K562 (cell line): Measurements from ENCODE around the gene LZTR1. TPM values are rescaled to one million over a fixed set of nuclear protein-coding genes. Genes with fewer than 3 reads are reported as not detected.
A peak's percentile ranks its signal among the peaks of the same experiment; 100 is the strongest.

Experiments
- BMI1 ChIP-seq: fragments of 150-350 bp; IDR thresholded peaks from 2 replicates; pipeline ENCODE4 v1.6.1; 2014; ENCODE audit warnings: low read length
- CTCF ChIP-seq, 3 experiments: IDR thresholded peaks in 2 of 3; conservative IDR thresholded peaks in 1 of 3; 2 replicates each; pipeline ENCODE4 v1.5.1; 2011 to 2012; ENCODE audit warnings: low read length in 3 of 3, mild to moderate bottlenecking in 3 of 3, control low read depth in 2 of 3, improper control_type of control experiment in 1 of 3, inconsistent platforms in 1 of 3, low read depth in 1 of 3, mixed read lengths in 1 of 3, moderate library complexity in 1 of 3; ENCODE audit not compliant: insufficient read depth in 2 of 3
- FOXP1 ChIP-seq: sonication (generic); formaldehyde crosslinking; IDR thresholded peaks from 2 replicates; pipeline ENCODE4 v1.8.0; 2022; ENCODE audit warnings: mild to moderate bottlenecking, missing genetic modification reagents
- JUN ChIP-seq, 2 experiments: sonication (generic) in 1 of 2; formaldehyde crosslinking in 1 of 2; IDR thresholded peaks; 2 replicates each; pipeline versions ENCODE4 v1.6.1 to v1.8.0; 2012 to 2022; ENCODE audit warnings: borderline replicate concordance in 2 of 2, mild to moderate bottlenecking in 2 of 2, improper control_type of control experiment in 1 of 2, low read depth in 1 of 2, low read length in 1 of 2, missing genetic modification reagents in 1 of 2
- MEF2A ChIP-seq: IDR thresholded peaks from 2 replicates; pipeline ENCODE4 v1.6.1; 2011; ENCODE audit warnings: low read depth, mild to moderate bottlenecking, low read length, moderate library complexity; ENCODE audit not compliant: control insufficient read depth
- TAF15 ChIP-seq: fragments of 200-400 bp; formaldehyde crosslinking; IDR thresholded peaks from 2 replicates; pipeline ENCODE4 v1.6.1; 2017; ENCODE audit warnings: mild to moderate bottlenecking, low read depth, low read length, moderate library complexity
- VEZF1 ChIP-seq: fragments of 200-800 bp; sonication (Bioruptor generic); IDR thresholded peaks from 2 replicates; pipeline ENCODE4 v1.6.1; 2017; ENCODE audit warnings: missing genetic modification characterization, missing compliant biosample characterization
- YY1 ChIP-seq, 3 experiments: IDR thresholded peaks; 2 replicates each; pipeline ENCODE4 v1.6.1; 2011; ENCODE audit warnings: low read length in 2 of 3, mild to moderate bottlenecking in 2 of 3, moderate library complexity in 2 of 3, borderline replicate concordance in 1 of 3, control low read depth in 1 of 3, low read depth in 1 of 3; ENCODE audit not compliant: insufficient read depth in 3 of 3, insufficient replicate concordance in 2 of 3, control insufficient read depth in 1 of 3, insufficient read length in 1 of 3; ENCODE audit errors: extremely low read depth in 1 of 3
- ZC3H8 ChIP-seq: fragments of 450-650 bp; IDR thresholded peaks from 2 replicates; pipeline ENCODE4 v1.6.1; 2017
- ZKSCAN3 ChIP-seq: fragments of 250-450 bp; sonication (Bioruptor Pico); IDR thresholded peaks from 2 replicates; pipeline ENCODE4 v1.4.0; 2020
- ZNF764 ChIP-seq: fragments of 250-450 bp; sonication (Bioruptor Pico); IDR thresholded peaks from 2 replicates; pipeline ENCODE4 v1.4.0; 2020; ENCODE audit warnings: low read depth, mild to moderate bottlenecking, moderate library complexity
- polyA plus RNA-seq, 8 experiments: library from polyadenylated mRNA; depleted of rRNA in 4 of 8; stranded (reverse) in 5 of 8; unstranded in 3 of 8; fragments of >200 nt; fragmentation: Nextera tagmentation in 2 of 8; fragmentation: Illumina TruSeq in 1 of 8; extraction: Ambion mirVana in 2 of 8; extraction: Trizol in 1 of 8; gene quantifications; 2 replicates each; pipeline versions ENCODE4 v1.2.1 to v1.2.3, GENCODE V29; 2011 to 2014; ENCODE audit warnings: inconsistent platforms in 1 of 8, missing spikeins in 1 of 8
- total RNA-seq, 7 experiments: library from RNA; depleted of rRNA in 6 of 7; stranded (reverse); fragments of >200 nt in 6 of 7; fragmentation: Illumina TruSeq in 2 of 7; extraction: Trizol in 2 of 7; gene quantifications; 2 replicates each; pipeline versions ENCODE4 v1.2.1 to v1.2.3, GENCODE V29; 2011 to 2021; ENCODE audit warnings: low replicate concordance in 1 of 7

Gene LZTR1
- total and polyA plus RNA-seq, 9 of the 15 experiments (the other 6 are each of a cell fraction or from before 2014, with no cell fraction given) = 2.2 to 135 (median 63.0) TPM

GRCh38 chr22:20967697-20968211, 14.3 kb upstream of the LZTR1 start (continued):
- TF ChIP-seq TAF15 = 0 out of 2 replicates have a peak, but pooled peaks have one; percentile 20
- peak; percentile 22 to 36 (median 29); a peak in 3 of 6 replicates for TF ChIP-seq CTCF (IDR thresholded peaks at IDR 0.05 in 2 of 3, conservative IDR thresholded peaks at IDR 0.05 in 1 of 3; ENCODE audit: insufficient read depth in 2 of 3, low read depth in 1 of 3, low read length in 3 of 3)
- peak; percentile 78 for TF ChIP-seq VEZF1 (CRISPR knock-in tag)
- TF ChIP-seq ZKSCAN3 (CRISPR knock-in tag) = no peak
- no peak for TF ChIP-seq BMI1
- TF ChIP-seq MEF2A = no peak
- TF ChIP-seq ZNF764 = no peak
- TF ChIP-seq ZC3H8 = no peak
- TF ChIP-seq JUN (IDR thresholded peaks at IDR 0.05; ENCODE audit: borderline replicate concordance, low read depth, low read length) = no peak
- no peak for TF ChIP-seq JUN (CRISPR knock-in tag; IDR thresholded peaks at IDR 0.05; ENCODE audit: borderline replicate concordance)
- peak in 1 of 3 experiments; percentile 23 for TF ChIP-seq YY1 (IDR thresholded peaks at IDR 0.05; ENCODE audit: borderline replicate concordance in 1 of 3, control insufficient read depth in 1 of 3, extremely low read depth in 1 of 3, insufficient read depth in 3 of 3, insufficient read length in 1 of 3, insufficient replicate concordance in 2 of 3, low read depth in 1 of 3, low read length in 2 of 3)
- TF ChIP-seq FOXP1 = no peak
